ENCODE measurements around the gene CORIN.

CORIN gene

DNA sequence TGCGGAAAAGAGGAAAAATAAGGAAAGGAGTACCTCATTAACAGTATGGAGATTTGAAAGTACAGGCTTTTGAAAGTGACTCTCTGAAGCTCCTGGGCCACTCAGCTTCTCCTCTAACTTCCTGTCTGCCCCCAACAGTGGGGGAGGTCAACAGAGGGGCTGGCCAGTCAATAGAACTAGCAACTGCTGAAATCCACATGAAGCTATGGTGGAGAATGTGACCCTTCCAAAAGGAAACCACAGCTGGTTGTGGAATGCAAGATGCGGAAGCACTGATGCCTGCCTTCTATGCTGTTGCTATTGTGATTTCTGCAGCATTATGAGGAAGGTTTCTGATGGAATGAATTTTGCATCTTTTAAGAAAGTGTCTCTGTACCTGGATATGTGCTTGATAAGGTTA lies 2.4 kb downstream of the CORIN start:
- DNase-seq (ENCODE audit: low spot score): no peak

GRCh38 chr4:47831026-47831679 lies 6.7 kb downstream of the CORIN start:
- DNase-seq (ENCODE audit: low spot score): no peak

- DNase-seq (ENCODE audit: low spot score): no peak
Observed at GRCh38 chr4:47830265-47831025, 7.4 kb downstream of the CORIN start.

- DNase-seq (ENCODE audit: low spot score): no peak
Observed at GRCh38 chr4:47829438-47829837, 8.4 kb downstream of the CORIN start.

- DNase-seq (ENCODE audit: low spot score): no peak
Observed at GRCh38 chr4:47827343-47828047, 10.4 kb downstream of the CORIN start.

DNA sequence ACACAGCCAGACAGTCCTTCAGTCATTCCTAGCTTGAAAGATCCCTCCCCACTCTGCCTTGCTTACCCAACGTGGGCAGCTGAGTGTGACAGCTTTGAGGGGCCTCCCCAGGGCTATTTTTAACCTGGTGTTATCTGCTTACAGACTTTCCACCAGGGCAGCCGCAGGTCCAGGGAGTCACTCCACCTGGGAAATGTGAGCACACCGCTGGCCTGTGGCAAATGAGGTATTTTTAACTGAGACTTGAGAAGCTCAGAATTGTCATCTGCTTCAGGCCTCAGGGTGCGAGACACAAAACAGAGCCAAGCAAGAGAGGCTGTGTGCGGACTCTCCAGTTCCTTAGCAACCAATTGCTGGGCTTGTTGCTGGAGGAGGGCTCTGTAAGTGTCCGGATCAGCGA lies 13.0 kb downstream of the CORIN start:
- DNase-seq (ENCODE audit: low spot score): no peak

DNA sequence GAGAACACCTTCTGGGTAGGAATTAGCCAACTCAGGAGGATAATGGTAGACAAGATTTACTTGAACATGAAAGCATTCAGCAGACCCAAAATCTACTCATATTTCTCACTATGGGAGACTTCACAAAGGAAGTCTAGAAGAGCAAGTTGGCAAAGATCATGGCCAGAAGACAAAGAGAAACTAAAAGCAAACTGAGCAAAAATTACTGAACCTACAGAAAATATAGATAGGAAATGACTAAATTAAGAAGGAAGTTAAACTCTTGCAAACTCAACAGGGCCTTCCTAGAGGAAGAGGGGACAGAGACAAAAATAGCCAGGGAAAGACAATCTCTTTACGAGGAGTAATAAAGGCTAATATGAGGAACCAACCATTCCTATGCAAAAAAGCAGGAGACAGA lies 18.7 kb downstream of the CORIN start:
- no peak for DNase-seq (ENCODE audit: low spot score)

DNA sequence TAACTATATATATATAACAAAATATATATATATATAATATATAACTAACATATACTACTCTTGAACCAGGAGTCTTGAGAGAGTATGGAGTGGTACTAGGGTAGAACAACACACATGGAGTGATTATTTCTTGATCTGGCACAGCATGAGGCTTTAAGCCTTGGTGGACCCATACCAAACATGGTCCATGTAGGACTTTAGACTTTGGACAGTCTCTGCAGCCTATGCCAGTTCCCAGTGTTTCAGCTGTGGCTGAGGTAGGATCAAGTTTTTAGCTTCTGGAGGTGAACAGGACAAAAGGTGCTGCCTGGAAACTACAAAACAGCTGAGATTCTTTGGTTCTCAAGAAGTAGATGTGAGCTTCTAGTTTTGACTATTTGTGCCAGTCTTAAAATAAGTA lies 20.6 kb downstream of the CORIN start:
- DNase-seq (ENCODE audit: low spot score): no peak

DNA sequence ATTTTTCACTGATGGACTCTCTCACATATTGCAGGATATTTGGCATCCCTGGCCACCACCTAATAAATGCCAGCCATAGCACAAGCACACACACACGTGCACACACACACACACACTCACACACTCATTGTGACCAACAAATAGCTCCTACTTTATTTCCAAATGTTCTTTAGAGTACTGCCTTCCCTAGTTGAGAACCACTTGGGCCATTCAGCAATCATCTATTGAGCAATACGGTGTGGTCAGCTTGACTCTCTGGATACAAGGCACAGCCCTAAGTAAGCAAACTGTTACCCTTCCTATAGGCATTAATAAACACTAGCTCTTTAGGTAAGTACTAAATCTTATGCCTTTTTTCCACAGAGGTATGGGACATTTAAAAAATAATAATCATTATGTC lies 21.1 kb downstream of the CORIN start:
- no peak for DNase-seq (ENCODE audit: low spot score)

DNA sequence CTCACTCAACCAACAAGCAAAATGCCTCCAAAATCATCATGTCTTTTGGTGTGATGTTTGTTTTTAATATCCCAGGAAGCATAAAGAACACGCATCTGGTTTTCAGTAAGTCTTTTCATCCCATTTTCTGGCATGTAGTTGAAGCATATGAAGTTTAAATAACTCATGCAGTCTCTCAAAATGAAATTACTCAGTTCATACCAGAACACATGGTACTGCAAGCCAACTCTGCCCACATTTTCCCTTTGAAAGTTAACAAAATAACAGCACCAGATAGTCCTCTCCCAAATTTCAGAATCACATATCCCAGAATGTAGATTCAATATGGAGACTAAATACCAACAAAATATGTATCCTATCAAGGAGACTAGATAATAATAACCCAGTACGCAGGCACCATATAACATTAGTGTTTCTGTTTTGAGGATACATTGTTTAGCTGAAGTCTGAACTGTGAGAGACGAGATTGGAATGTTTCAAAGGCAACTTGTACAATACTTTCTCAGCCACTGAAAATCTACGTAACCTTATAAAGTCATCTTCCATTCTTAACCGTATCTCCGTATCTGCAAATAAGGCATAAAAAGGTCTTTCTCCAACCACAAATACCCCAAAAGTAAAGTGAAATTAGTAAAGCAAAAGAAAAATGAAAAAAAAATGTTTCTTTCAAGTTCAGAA lies 23.1 kb downstream of the CORIN start:
- no peak for DNase-seq (ENCODE audit: low spot score)

GRCh38 chr4:47809654-47810203 lies 28.1 kb downstream of the CORIN start:
- DNase-seq (ENCODE audit: low spot score): no peak

DNA sequence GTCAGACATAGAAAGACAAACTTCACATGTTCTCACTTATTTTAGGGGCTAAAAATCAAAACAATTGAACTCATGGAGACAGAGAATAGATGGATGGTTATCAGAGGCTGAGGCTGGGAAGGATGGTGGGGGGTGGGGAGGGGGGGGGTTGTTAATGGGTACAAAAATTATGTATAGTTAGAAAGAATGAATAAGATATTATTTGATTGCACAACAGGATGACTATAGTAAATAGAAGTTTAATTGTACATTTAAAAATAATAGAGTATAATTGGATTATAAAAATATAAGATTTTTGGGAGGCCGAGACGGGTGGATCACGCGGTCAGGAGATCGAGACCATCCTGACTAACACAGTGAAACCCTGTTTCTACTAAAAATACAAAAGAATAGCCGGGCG lies 33.3 kb downstream of the CORIN start:
- DNase-seq (ENCODE audit: low spot score): no peak

DNA sequence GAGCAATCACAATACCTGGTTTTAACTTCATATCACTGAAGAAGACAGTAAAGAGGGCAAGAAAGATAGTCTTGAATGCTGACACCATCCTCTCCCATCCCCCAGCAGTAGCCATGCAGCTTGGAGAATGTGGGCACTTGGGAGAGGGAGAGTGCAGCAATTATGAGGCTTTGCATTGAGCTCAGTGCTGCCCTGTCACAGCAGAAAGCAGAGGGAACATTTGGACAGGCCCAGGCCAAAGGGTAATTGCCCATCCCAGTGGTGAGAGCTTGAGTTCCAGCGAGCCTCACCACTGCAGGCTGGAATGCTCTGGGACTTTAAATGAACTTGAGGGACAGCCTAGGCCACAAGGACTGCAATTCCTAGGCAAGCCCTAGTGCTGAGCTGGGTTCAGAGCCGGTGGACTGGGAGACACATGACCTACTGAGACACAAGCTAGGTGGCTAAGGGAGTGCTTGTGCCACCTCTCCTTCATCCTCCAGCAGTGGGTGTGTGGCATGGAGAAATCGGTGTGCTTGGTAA lies 36.3 kb downstream of the CORIN start:
- DNase-seq (ENCODE audit: low spot score): no peak

DNA sequence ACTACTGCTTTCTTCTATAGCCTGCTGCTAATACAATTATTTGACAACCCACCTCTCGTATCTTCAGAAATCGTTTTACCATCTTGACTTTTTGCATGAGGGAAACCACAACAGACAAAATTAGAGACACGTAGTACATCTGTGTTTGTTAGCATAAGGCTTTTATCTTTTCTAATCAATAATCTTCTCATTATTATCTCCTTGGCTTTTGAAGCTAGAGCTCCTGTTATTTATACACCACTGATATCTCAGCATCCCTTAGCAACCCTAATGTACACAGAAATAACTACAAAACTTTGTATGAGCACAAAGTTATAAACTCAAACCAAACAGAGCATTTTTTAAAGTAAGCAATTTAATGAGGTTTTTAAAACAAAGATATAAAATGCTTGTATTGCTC lies 39.7 kb downstream of the CORIN start:
- no peak for DNase-seq (ENCODE audit: low spot score)

GRCh38 chr4:47791965-47792364 lies 45.9 kb downstream of the CORIN start:
- no peak for DNase-seq (ENCODE audit: low spot score)

DNA sequence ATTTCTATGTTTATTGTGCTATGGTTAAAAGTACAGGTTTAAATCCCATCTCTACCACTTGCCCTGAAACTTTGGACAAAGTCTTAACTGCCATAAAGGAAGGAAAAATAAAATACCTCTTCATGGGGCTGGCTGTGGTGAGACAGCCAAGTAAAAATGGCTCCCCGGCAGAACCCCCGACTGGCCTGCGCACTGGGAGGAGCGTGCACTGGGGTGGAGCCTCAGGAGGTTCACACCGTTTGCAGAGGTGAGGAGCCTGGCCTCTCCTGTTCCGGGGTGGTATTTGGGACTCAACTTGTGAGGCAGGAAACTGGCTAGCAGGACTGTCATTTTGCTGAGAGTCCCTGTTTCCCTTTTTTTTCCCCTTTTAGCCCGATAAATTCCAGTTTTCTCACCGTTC lies 47.8 kb downstream of the CORIN start:
- DNase-seq (ENCODE audit: low spot score): no peak

GRCh38 chr4:47788126-47788525 lies 49.7 kb downstream of the CORIN start:
- DNase-seq (ENCODE audit: low spot score): no peak

- no peak for DNase-seq (ENCODE audit: low spot score)
Observed at GRCh38 chr4:47786958-47787370, 50.9 kb downstream of the CORIN start.

- no peak for DNase-seq (ENCODE audit: low spot score)
Observed at GRCh38 chr4:47785153-47785552, 52.7 kb downstream of the CORIN start.

- DNase-seq (ENCODE audit: low spot score): peak; percentile 71
Observed at GRCh38 chr4:47784222-47784621, 53.6 kb downstream of the CORIN start.

DNA sequence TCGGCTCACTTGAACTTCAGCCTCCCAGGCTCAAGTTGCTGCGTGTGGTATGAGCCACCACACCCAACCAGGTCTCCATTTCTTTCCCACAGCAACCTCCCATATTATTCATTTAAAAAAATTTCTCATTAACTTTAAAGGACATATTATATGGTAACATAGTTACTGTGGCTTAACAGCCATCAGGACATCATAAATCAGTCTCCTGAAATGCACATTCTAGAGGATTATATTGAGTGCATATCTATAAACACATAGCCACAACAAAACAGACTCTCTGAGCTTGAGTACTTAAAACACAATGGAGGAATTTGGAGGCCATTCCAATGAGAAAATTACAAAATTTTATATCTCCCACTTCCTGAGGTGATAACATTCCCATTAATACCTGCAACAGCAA lies 61.5 kb downstream of the CORIN start:
- no peak for DNase-seq (ENCODE audit: low spot score)

DNA sequence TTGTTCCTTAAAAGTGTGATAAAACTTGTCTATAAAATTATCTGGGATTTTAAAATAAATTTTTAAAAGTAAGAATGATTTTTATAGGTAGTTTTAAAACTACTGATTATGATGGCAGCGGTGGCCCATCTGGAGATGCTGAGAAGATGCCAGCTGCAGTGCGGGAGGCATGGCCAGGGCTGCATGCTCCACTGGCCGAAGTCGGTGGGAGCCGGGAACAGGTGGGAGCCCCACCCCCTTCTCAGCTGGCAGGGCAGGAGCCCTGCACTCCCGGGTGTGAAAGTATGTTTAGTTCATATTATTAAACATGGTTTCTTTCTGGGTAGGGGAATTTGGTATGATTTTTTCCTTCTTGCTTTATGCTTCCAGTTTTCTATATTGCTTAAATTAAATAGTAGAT lies 63.8 kb downstream of the CORIN start:
- no peak for DNase-seq (ENCODE audit: low spot score)
